ENCODE results near the gene DNAH9. TPM values are rescaled to one million over a fixed set of nuclear protein-coding genes. Genes with fewer than 3 reads are reported as not detected.

Gene DNAH9
- total and polyA plus RNA-seq, 9 donors, result 0.18 to 0.94 (median 0.52) TPM

DNA sequence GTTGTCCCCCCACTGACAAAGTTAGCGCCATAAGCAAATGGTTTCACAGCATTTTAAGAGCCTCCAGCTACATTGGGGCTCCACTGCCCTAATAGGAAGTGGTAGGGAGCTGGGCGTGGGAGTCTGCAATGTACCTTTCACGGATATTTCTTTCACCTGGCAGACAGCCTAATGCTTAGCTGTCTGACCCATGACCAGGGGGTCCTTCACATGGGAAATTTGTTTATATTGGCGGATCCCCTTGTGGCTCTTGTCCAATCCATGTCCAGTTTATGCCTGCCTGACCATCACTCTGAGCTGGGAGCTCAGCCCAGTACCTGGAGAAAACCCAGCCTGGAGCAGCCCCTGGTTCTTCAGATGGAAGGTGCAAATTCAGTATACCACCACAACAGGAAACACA, 254.0 kb downstream of the DNAH9 start:
- no peak overlapping the region for H3K27ac ChIP-seq (ENCODE audit: low read length)
- 72% methylated on average over 3 of the region's 4 CpGs for WGBS (ENCODE audit: insufficient coverage)

GRCh38 chr17:11852912-11853311, 254.6 kb downstream of the DNAH9 start:
- no peaks in the 10 kb centered on the region for H3K27me3 ChIP-seq (ENCODE audit: control insufficient read depth, insufficient read depth, low read length)
- H3K4me3 ChIP-seq (ENCODE audit: low read length), result no peak overlapping the region
- H3K4me1 ChIP-seq (ENCODE audit: control insufficient read depth, insufficient read depth, low read length), result no peaks in the 10 kb centered on the region
- no peak overlapping the region for H3K27ac ChIP-seq (ENCODE audit: low read length)
- no peaks in the 10 kb centered on the region for H3K9me3 ChIP-seq (replicated peaks; ENCODE audit: control insufficient read depth, low read depth, low read length)
- no CpG with 5 or more reads among the region's 2 CpGs for WGBS (ENCODE audit: insufficient coverage)
- DNase-seq, result peak; percentile 24
- no peaks in the 10 kb centered on the region for H3K36me3 ChIP-seq (ENCODE audit: control insufficient read depth, insufficient read depth, low read length)

More for the DNA sequence above, 254.0 kb downstream of the DNAH9 start:
- no peak for DNase-seq
- Histone ChIP-seq H3K9me3 (replicated peaks; ENCODE audit: control insufficient read depth, low read depth, low read length) (no peaks in the 10 kb centered on the region), H3K4me3 (ENCODE audit: low read length) (no peak overlapping the region), H3K4me1 (ENCODE audit: control insufficient read depth, insufficient read depth, low read length) (no peaks in the 10 kb centered on the region), H3K36me3 (ENCODE audit: control insufficient read depth, insufficient read depth, low read length) (no peaks in the 10 kb centered on the region), H3K27me3 (ENCODE audit: control insufficient read depth, insufficient read depth, low read length) (no peaks in the 10 kb centered on the region)

- Histone ChIP-seq H3K9me3 (replicated peaks; ENCODE audit: control insufficient read depth, low read depth, low read length) (no peaks in the 10 kb centered on the region), H3K27me3 (ENCODE audit: control insufficient read depth, insufficient read depth, low read length) (no peaks in the 10 kb centered on the region), H3K4me1 (ENCODE audit: control insufficient read depth, insufficient read depth, low read length) (no peaks in the 10 kb centered on the region), H3K36me3 (ENCODE audit: control insufficient read depth, insufficient read depth, low read length) (no peaks in the 10 kb centered on the region), H3K27ac (ENCODE audit: low read length) (no peak overlapping the region), H3K4me3 (ENCODE audit: low read length) (no peak overlapping the region)
- peak; percentile 11 for DNase-seq
- 60% methylated on average over 7 of the region's 11 CpGs for WGBS (ENCODE audit: insufficient coverage)
Measured at GRCh38 chr17:11853321-11854151, 255.3 kb downstream of the DNAH9 start.

- Histone ChIP-seq H3K36me3 (ENCODE audit: control insufficient read depth, insufficient read depth, low read length) (no peaks in the 10 kb centered on the region), H3K4me3 (ENCODE audit: low read length) (no peak overlapping the region), H3K27ac (ENCODE audit: low read length) (no peak overlapping the region), H3K9me3 (replicated peaks; ENCODE audit: control insufficient read depth, low read depth, low read length) (no peaks in the 10 kb centered on the region), H3K4me1 (ENCODE audit: control insufficient read depth, insufficient read depth, low read length) (no peaks in the 10 kb centered on the region), H3K27me3 (ENCODE audit: control insufficient read depth, insufficient read depth, low read length) (no peaks in the 10 kb centered on the region)
- WGBS (ENCODE audit: insufficient coverage), result no CpG with 5 or more reads among the region's 1 CpG
- DNase-seq, result no peak
Measured at GRCh38 chr17:11855306-11855705, 257.0 kb downstream of the DNAH9 start.

- H3K4me1 ChIP-seq (ENCODE audit: control insufficient read depth, insufficient read depth, low read length), result no peaks in the 10 kb centered on the region
- H3K4me3 ChIP-seq (ENCODE audit: low read length), result no peak overlapping the region
- no peaks in the 10 kb centered on the region for H3K9me3 ChIP-seq (replicated peaks; ENCODE audit: control insufficient read depth, low read depth, low read length)
- DNase-seq, result peak; percentile 32
- no peaks in the 10 kb centered on the region for H3K36me3 ChIP-seq (ENCODE audit: control insufficient read depth, insufficient read depth, low read length)
- no peaks in the 10 kb centered on the region for H3K27me3 ChIP-seq (ENCODE audit: control insufficient read depth, insufficient read depth, low read length)
- WGBS (ENCODE audit: insufficient coverage), result 76% methylated on average over 2 of the region's 4 CpGs
- no peak overlapping the region for H3K27ac ChIP-seq (ENCODE audit: low read length)
Measured at GRCh38 chr17:11857006-11857405, 258.7 kb downstream of the DNAH9 start.

- Histone ChIP-seq H3K36me3 (ENCODE audit: control insufficient read depth, insufficient read depth, low read length) (no peaks in the 10 kb centered on the region), H3K27ac (ENCODE audit: low read length) (no peak overlapping the region), H3K4me3 (ENCODE audit: low read length) (no peak overlapping the region), H3K4me1 (ENCODE audit: control insufficient read depth, insufficient read depth, low read length) (no peaks in the 10 kb centered on the region), H3K27me3 (ENCODE audit: control insufficient read depth, insufficient read depth, low read length) (no peaks in the 10 kb centered on the region), H3K9me3 (replicated peaks; ENCODE audit: control insufficient read depth, low read depth, low read length) (peaks cover 5% of the 10 kb centered on the region)
- WGBS (ENCODE audit: insufficient coverage), result 65% methylated on average over 2 of the region's 8 CpGs
- DNase-seq, result no peak
Measured at GRCh38 chr17:11869680-11870394, 271.6 kb downstream of the DNAH9 start.

GRCh38 chr17:11871773-11872172, 273.5 kb downstream of the DNAH9 start:
- 88% methylated on average over 6 of the region's 10 CpGs for WGBS (ENCODE audit: insufficient coverage)
- no peak overlapping the region for H3K27ac ChIP-seq (ENCODE audit: low read length)

DNA sequence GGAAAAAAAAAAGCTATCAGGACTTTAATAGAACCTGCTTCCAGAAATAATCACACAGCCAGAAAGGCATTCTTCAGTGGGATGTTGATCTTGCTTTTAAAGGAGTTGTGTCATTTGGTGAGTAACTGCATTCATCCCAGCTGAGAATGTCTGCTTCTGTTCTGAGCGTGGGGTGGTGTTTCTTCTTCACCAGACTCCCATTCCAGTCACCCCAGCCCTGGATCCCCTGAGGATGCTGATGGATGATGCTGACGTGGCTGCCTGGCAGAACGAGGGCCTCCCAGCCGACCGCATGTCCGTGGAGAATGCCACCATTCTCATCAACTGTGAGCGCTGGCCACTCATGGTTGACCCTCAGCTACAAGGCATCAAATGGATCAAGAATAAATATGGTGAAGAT, 276.5 kb downstream of the DNAH9 start:
- Histone ChIP-seq H3K9me3 (replicated peaks; ENCODE audit: control insufficient read depth, low read depth, low read length) (peaks cover 3% of the 10 kb centered on the region), H3K27ac (ENCODE audit: low read length) (no peak overlapping the region), H3K4me3 (ENCODE audit: low read length) (no peak overlapping the region), H3K27me3 (ENCODE audit: control insufficient read depth, insufficient read depth, low read length) (no peaks in the 10 kb centered on the region), H3K4me1 (ENCODE audit: control insufficient read depth, insufficient read depth, low read length) (no peaks in the 10 kb centered on the region), H3K36me3 (ENCODE audit: control insufficient read depth, insufficient read depth, low read length) (no peaks in the 10 kb centered on the region)
- 100% methylated on average over 1 of the region's 7 CpGs for WGBS (ENCODE audit: insufficient coverage)
- no peak for DNase-seq

More at GRCh38 chr17:11871773-11872172, 273.5 kb downstream of the DNAH9 start:
- H3K4me1 ChIP-seq (ENCODE audit: control insufficient read depth, insufficient read depth, low read length), result no peaks in the 10 kb centered on the region
- H3K9me3 ChIP-seq (replicated peaks; ENCODE audit: control insufficient read depth, low read depth, low read length), result peaks cover 5% of the 10 kb centered on the region
- DNase-seq, result no peak
- H3K27me3 ChIP-seq (ENCODE audit: control insufficient read depth, insufficient read depth, low read length), result no peaks in the 10 kb centered on the region
- H3K36me3 ChIP-seq (ENCODE audit: control insufficient read depth, insufficient read depth, low read length), result no peaks in the 10 kb centered on the region
- H3K4me3 ChIP-seq (ENCODE audit: low read length), result no peak overlapping the region

DNA sequence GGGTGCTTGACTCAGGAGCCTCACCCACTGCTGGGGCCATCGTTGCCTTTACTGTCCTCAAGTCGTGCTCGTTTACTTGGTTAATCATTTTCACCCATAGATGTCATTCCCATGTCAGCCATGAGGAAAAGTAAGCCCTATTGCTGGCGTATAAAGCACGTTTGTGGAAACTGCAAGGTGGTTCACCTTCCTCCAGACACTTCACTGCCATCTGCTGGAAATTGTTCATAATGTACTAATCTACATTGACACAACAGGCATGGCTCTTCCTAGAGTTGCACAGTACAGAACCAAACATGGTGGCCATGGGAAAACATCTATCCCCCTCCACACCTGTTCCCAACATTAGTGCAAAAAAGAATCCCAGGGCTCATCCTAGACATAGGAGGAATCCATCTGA, 282.4 kb downstream of the DNAH9 start:
- Histone ChIP-seq H3K27ac (ENCODE audit: low read length) (no peak overlapping the region), H3K27me3 (ENCODE audit: control insufficient read depth, insufficient read depth, low read length) (no peaks in the 10 kb centered on the region), H3K4me3 (ENCODE audit: low read length) (no peak overlapping the region), H3K36me3 (ENCODE audit: control insufficient read depth, insufficient read depth, low read length) (no peaks in the 10 kb centered on the region), H3K4me1 (ENCODE audit: control insufficient read depth, insufficient read depth, low read length) (no peaks in the 10 kb centered on the region), H3K9me3 (replicated peaks; ENCODE audit: control insufficient read depth, low read depth, low read length) (no peaks in the 10 kb centered on the region)
- peak; percentile 47 for DNase-seq
- WGBS (ENCODE audit: insufficient coverage), result 44% methylated on average over 4 of the region's 5 CpGs

- Histone ChIP-seq H3K27ac (ENCODE audit: low read length) (no peak overlapping the region), H3K27me3 (ENCODE audit: control insufficient read depth, insufficient read depth, low read length) (no peaks in the 10 kb centered on the region), H3K4me3 (ENCODE audit: low read length) (no peak overlapping the region), H3K36me3 (ENCODE audit: control insufficient read depth, insufficient read depth, low read length) (no peaks in the 10 kb centered on the region), H3K9me3 (replicated peaks; ENCODE audit: control insufficient read depth, low read depth, low read length) (no peaks in the 10 kb centered on the region), H3K4me1 (ENCODE audit: control insufficient read depth, insufficient read depth, low read length) (no peaks in the 10 kb centered on the region)
- 50% methylated on average over 2 of the region's 3 CpGs for WGBS (ENCODE audit: insufficient coverage)
- DNase-seq, result no peak
Measured at GRCh38 chr17:11882716-11883115, 284.4 kb downstream of the DNAH9 start.
